ENCODE measurements around the gene ITGB4. TPM values are rescaled to one million over a fixed set of nuclear protein-coding genes. Genes with fewer than 3 reads are reported as not detected.

Gene ITGB4
- total RNA-seq, 1 experiment from 2014 or later: 5.3 TPM

DNA sequence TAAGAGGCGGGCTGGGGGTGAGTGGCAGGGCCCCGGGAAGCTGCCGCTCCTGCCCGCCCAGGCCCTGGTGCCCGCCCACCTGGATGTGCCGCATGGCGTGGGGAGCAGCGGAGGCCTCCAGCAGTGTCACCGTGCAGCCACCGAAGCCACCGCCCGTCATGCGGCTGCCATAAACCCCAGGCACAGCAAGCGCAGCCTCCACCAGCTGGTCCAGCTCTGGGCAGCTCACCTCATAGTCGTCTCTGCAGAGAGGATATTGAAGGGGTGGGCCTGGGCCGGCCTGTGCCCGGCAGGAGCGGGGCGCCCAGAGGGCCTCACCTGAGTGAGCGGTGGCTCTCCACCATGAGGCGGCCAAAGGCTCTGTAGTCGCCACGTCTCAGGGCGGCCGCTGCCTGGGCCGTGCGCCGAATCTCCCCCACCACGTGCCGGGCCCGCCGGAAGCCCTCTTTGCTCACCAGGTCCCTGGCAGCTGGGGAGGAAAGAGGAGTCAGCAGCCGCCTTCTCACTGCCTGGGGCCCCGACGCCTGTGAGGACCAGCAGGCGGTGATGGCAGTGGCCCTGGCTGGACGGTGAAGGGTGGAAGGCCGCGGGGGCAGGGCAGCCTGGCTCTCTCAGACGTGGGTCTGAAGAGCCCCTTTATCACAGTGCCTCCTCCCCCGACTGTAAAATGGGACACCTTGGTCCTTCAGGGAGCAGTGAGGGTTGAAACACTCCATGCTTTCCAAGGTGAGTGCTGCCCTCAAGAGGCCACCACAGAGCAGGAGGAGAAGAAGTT, 37.1 kb downstream of the ITGB4 start:
- Histone ChIP-seq H2BK15ac (ENCODE audit: low read depth, low read length) (no peak overlapping the region), H2BK20ac (ENCODE audit: low read depth, low read length, poor library complexity, severe bottlenecking) (no peak overlapping the region), H4K5ac (ENCODE audit: insufficient read length, low read depth, low read length) (no peak overlapping the region), H4K20me1 (ENCODE audit: control insufficient read depth, insufficient read depth, insufficient read length) (no peaks in the 10 kb centered on the region), H4K91ac (ENCODE audit: insufficient read length, low read depth, low read length) (no peak overlapping the region), H3K4ac (ENCODE audit: low read depth, low read length) (no peak overlapping the region), H3K27ac (ENCODE audit: insufficient read length, low read depth, low read length) (no peak overlapping the region), H3K4me1 (ENCODE audit: insufficient read depth, low read length) (no peaks in the 10 kb centered on the region; the same call in 1 of the 2 replicates), H3K14ac (ENCODE audit: insufficient read depth, low read length) (no peak overlapping the region; the same call in 1 of the 2 replicates), H4K8ac (replicated peaks; ENCODE audit: insufficient read length, low read depth, low read length) (no peak overlapping the region), H3K18ac (ENCODE audit: insufficient read length, low read depth, low read length) (no peak overlapping the region), H3K9me3 (ENCODE audit: control insufficient read depth, low read depth, low read length) (no peaks in the 10 kb centered on the region), H3K79me2 (ENCODE audit: insufficient read depth, low read length) (no peaks in the 10 kb centered on the region), H3K79me1 (ENCODE audit: insufficient read depth, low read depth, low read length, poor library complexity, severe bottlenecking) (no peaks in the 10 kb centered on the region), H2BK12ac (ENCODE audit: insufficient read length, low read depth, low read length) (no peak overlapping the region), H3T11ph (ENCODE audit: low read length) (no peak overlapping the region), H3K9ac (ENCODE audit: extremely low read depth, insufficient read length, low read length) (no peak overlapping the region), H3K56ac (ENCODE audit: insufficient read length, low read depth, low read length) (no peak overlapping the region), H3K23me2 (ENCODE audit: insufficient read length, low read depth, low read length, poor library complexity, severe bottlenecking) (peaks cover 3% of the 10 kb centered on the region), H2AK5ac (ENCODE audit: insufficient read length, low read length) (no peak overlapping the region), H2AFZ (ENCODE audit: low read length) (no peak overlapping the region), H3K4me2 (ENCODE audit: insufficient read depth, insufficient read length, low read length) (no peak overlapping the region), H3K27me3 (ENCODE audit: insufficient read depth, low read length) (no peaks in the 10 kb centered on the region), H3K23ac (ENCODE audit: insufficient read length, low read depth, low read length) (no peak overlapping the region), H2BK5ac (ENCODE audit: insufficient read length, low read length) (no peak overlapping the region), H2BK120ac (ENCODE audit: low read depth, low read length, poor library complexity, severe bottlenecking) (no peak overlapping the region)
- TF ChIP-seq, protein P1, sequence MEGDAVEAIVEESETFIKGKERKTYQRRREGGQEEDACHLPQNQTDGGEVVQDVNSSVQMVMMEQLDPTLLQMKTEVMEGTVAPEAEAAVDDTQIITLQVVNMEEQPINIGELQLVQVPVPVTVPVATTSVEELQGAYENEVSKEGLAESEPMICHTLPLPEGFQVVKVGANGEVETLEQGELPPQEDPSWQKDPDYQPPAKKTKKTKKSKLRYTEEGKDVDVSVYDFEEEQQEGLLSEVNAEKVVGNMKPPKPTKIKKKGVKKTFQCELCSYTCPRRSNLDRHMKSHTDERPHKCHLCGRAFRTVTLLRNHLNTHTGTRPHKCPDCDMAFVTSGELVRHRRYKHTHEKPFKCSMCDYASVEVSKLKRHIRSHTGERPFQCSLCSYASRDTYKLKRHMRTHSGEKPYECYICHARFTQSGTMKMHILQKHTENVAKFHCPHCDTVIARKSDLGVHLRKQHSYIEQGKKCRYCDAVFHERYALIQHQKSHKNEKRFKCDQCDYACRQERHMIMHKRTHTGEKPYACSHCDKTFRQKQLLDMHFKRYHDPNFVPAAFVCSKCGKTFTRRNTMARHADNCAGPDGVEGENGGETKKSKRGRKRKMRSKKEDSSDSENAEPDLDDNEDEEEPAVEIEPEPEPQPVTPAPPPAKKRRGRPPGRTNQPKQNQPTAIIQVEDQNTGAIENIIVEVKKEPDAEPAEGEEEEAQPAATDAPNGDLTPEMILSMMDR (conservative IDR thresholded peaks at IDR 0.05): peak; percentile 63; the same call in 2 of the 3 replicates
- DNase-seq: peak; percentile 78
- H3K36me3 Mint-ChIP-seq (ENCODE audit: insufficient read depth in 1 of 3, low read depth in 3 of 3): peaks cover 0 to 6% (median 2%) of the 10 kb centered on the region in 3 experiments; a peak in 4 of 7 replicates
- no CpG with 5 or more reads among the region's 41 CpGs for WGBS (ENCODE audit: extremely low coverage, insufficient read length, low lambda C conversion rate)
- no peaks in the 10 kb centered on the region for H3K9me3 Mint-ChIP-seq
- peaks cover 6% of the 10 kb centered on the region for H3K27me3 Mint-ChIP-seq (ENCODE audit: low read depth)
- peaks cover 8 to 14% of the 10 kb centered on the region in 2 experiments for H3K4me1 Mint-ChIP-seq
- no peak overlapping the region for H3K4me3 Mint-ChIP-seq
- no peak overlapping the region for H3K27ac Mint-ChIP-seq
